ENCODE results near the gene GEN1.

The GEN1 gene

DNA sequence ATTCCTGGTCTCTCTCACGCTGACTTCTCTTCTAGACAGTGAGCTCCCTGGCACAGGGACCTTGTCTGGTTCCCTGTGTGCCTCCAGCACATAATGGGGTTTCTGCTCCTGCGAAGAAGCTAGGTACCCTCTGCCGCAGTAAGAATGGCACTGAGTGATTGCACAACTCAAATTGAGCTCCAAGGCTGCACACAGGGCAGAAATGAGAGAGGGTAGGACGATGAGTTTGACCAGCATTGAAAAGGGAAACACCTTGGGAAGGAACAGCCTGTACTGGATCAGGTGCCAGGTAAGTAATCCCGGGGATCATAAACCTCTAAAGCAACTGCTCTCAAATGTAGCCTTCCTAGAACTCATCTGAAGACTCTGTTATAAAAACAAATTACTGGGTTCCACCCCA is 41.4 kb downstream of the GEN1 start:
- no peak for DNase-seq (ENCODE audit: low read depth)

DNA sequence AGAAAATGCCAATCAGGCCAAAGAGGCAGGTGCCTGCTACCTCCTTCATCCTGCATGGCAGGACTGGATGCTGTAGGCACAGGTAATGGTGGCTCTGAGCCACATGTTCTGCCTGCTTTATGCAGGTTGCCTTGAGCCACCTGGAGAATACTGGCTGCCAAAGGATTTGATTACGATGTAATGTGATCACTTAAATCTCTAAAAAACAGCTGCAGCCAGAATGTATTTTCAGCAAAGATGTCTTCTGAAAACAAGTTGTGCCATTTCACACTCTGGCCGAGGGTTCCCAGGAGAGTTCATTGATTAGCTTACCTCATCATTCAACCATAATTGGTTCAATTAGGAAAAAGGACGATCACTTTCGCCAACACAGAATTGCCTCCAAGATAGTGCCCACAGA is 44.4 kb downstream of the GEN1 start:
- DNase-seq (ENCODE audit: low read depth) = no peak

- DNase-seq (ENCODE audit: low read depth) = no peak
Measured at GRCh38 chr2:17799301-17800120, 45.6 kb downstream of the GEN1 start.

DNA sequence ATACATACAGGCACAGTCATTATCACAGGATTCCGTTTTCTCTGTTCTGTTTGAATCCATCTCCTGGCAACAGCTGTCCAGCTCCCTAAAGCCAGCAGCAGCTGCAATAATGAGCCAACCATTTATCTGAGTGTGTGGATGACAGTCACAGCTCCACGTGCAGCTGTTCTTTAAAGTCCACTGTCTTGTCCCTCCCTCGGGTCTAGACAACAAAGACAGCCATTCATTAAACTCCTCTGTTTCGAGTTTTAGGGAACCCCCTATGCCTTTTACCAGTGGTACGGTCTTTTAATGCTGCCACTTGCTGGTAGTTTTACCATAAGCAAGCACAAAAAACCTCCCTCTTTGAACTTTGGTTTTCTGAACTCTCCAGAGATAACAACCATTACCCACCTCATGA is 46.3 kb downstream of the GEN1 start:
- no peak for DNase-seq (ENCODE audit: low read depth)

DNA sequence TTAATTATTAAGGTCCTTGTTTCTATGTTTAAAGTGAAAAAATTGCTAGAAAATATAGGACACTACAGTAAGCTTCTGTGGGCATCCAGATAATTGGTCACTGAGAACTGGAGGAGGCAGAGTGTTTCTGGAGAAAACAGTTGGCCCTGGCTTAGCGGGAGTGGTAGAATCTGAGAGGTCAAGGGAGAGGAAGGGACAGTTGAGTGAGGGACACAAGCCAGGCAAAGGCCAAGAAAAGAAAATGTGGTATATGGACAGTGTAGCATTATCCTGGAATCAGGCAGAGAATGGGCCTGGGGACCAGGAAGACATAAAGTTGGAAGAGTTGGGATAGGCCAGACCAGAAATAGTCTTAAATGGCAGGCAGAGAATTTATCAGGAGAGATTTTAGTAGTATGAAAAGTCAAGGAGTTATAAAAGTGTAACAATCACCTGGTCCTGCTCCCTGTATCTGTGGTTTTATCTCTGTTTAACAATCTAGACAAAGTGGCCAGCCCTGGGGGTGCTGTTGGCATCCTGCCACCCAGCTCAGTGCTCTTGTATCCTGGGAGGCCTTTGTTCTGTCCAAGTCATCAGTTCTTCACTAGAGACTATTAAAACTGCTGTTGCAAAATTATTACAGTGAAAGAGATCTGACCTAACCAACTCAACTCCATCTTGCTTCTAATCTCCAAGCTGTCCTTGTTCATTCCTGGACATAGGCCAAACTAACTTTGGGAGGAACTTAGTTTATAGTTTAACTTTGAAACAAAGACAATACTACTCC is 46.9 kb downstream of the GEN1 start:
- no peak for DNase-seq (ENCODE audit: low read depth)

DNA sequence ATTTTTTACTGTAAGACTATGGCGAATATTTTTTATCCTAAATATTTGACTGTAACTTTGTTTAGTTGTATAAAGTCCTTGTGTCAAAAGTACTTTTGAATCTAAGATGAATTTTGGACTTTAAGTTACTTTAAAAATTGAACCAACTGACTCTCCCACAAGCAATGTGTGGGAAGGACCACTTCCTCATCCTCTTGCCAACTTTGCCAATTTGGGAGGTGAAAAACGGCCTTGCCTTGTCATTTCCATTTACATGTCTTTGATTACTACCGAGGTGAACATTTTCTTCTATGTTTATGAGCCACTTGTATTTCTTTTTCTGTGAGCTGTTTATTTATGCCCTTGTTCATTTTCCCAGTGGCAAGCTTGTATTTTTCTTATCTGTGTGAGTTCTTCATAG is 49.6 kb downstream of the GEN1 start:
- DNase-seq (ENCODE audit: low read depth) = no peak

- no peak for DNase-seq (ENCODE audit: low read depth)
Measured at GRCh38 chr2:17804358-17804757, 50.4 kb downstream of the GEN1 start.

DNA sequence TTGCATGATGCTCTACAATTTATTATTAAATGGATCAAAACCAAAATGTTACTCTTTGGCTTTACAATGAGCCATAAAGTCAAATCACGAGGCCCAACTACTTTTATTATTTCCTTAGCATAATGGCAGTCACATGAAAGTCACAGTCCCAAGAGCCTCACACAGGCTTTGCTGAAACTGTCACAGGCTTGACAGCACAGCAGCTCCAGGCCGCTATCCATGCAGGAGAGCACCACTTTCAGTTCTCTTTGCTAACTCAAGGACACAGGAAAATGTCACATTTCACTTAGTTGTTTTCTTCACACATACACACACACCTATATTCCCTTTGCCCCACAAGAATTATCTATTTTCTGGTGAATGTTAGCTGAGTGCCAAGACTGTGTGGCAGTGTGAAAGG is 51.2 kb downstream of the GEN1 start:
- no peak for DNase-seq (ENCODE audit: low read depth)

DNA sequence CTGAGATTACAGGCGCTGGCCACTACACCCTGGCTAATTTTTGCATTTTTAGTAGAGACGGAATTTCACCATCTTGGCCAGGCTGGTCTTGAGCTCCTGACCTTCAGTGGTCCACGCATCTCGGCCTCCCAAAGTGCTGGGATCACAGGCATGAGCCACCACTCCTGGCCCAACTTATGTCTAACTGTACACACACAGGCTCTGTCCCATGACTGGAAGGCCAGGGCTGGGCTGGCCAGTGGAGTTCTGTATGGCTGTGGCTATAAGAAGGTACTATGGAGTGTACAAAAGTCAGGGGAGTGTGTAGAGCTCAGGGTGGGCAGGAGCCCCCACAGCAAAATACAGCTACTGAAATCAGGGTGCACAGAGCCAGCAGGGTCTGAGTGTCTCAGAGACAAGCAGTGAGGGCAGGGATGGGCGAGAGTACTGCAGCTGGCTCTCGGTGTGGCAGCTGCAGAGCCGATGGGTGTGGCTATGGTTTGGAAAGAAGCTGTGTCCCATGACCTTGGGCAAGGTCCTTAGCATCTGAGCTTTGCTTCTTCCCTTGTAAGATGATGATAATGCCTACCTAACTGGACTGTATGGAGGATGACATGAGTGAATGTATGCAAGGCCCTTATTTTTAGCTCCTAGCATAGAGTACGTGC is 51.9 kb downstream of the GEN1 start:
- DNase-seq (ENCODE audit: low read depth) = no peak

DNA sequence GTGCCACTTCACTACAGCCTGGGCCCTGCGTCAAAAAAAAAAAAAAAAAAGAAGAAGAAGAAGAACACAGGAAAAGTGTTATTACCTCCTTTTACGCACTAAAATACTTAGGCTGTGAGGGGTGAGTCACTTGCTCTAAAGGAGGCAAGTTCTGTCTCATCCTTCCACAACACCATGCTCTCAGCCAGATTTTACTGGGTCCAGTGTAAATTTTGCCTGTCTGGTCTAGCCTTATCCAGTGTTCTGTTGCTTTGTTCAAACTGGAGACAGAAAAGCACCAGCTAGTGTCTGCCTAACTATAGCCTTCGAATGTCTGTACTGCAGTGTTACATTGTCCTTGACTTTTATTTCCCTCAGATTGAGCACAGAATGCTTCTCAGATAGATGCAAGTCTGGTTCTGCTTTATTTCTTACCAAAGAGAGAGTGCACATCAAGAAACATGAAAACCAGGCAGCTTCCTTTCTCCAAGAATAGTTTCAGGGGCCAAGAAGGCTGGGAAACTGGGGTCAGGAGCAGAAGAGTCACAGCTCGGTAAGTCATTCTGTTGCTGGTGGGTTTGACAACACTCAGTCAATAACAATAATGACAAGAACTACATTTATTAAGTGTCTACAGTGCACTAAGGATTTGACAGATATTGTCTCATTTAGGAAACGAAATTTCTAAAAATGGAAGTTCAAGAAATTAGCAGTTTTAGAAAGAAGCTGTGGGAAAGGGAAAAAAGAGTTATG is 59.2 kb downstream of the GEN1 start:
- DNase-seq (ENCODE audit: low read depth) = no peak

DNA sequence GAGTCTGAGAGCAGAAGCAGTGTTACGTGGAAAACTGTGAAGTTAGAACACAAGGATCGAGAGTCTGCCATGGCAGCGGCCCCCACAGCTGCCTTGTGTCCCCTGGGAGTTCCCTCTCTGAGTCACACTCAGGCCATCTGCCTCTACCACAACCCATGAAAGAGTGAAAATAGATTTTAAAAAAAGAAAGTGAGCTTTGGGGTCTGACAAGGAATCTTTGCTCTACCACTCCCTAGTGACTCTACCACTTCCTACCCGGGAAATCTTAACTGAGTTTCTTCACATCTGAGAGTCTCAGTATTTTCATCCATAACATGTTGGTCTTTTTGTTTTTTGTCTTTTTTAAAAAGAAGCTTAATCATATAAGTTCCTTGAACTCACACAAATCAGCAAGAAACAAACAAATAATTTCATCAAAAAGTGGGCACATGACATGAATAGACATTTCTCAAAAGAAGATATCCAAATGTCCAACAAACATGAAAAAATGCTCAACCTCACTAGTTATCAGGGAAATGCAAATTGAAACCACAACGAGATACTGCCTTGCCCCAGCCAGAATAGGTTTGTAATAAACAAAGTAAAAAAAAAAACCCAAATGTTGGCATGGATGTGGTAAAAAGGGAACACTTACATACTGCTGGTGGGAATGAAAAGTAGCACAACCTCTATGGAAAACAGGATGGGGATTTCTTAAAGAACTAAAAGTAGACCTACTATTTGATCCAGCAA is 60.0 kb downstream of the GEN1 start:
- DNase-seq (ENCODE audit: low read depth) = no peak

DNA sequence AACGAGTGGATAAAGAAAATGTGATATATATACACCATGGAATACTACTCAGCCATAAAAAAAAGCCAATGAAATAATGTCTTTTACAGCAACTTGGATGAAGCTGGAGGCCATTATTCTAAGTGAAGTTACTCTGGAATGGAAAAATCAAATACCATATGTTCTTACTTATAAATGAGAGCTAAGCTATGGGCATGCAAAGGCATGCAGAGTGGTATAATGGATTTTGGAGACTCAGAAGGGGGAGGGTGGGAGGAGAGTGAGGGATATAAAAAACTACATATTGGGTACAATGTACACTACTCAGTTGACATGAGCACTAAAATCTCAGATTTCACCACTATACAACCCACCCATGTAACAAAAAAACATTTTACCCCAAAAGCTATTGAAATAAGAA is 60.7 kb downstream of the GEN1 start:
- DNase-seq (ENCODE audit: low read depth) = no peak

DNA sequence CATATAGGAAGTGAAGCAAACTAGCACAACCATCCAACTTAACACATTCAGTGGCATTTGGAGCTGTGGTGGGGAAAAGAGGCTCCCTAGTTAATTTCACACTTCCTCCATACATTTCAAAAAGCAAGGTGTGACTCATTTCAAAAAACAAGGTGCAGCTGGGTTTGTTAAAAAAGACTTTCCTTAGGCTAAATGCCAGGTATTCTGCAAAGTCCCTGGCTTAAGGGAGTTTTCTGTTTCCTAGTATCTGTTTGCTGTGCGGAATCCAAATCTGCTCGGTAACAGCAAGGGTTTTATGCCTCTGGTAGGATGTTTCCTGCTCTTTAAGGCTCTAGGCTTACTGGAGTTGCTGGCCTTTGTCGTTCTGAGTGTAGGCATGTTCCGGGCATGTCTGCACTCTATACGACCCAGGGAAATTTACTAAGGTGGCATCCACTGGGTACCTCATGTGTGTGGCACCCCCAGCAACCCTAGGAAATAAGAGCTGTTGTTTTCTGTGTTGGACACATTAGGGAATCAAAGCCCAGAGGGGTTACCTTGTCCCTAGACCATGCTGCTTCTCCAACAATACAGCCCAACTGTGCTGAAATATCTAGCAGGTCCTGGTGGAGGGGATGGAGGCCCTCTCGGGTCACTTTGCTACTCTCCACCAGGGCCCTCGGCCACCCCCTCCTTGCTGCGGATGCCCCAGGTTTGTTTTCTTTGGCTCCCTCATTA is 61.7 kb downstream of the GEN1 start:
- no peak for DNase-seq (ENCODE audit: low read depth)

DNA sequence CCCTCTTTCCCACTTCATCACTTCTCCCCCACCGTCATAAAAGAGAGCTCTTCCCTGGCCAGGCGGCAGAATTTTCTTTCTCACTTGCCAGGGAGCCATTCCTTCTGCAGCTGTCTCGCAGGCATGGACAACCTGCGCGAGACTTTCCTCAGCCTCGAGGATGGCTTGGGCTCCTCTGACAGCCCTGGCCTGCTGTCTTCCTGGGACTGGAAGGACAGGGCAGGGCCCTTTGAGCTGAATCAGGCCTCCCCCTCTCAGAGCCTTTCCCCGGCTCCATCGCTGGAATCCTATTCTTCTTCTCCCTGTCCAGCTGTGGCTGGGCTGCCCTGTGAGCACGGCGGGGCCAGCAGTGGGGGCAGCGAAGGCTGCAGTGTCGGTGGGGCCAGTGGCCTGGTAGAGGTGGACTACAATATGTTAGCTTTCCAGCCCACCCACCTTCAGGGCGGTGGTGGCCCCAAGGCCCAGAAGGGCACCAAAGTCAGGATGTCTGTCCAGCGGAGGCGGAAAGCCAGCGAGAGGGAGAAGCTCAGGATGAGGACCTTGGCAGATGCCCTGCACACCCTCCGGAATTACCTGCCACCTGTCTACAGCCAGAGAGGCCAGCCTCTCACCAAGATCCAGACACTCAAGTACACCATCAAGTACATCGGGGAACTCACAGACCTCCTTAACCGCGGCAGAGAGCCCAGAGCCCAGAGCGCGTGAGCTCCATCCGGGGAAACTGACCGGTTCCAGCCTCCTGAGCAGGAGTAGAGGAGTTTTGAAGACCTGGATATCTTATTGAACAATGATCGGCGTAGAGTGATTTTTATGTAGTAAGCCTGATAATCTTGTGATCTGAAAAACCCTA is 62.7 kb downstream of the GEN1 start, which contains the start of gene MSGN1:
MSGN1 (plus strand) TSS at position 65 of the 850 bp plus-strand sequence; CDS start at position 124, 59 bp downstream.
- no peak for DNase-seq (ENCODE audit: low read depth)

GRCh38 chr2:17818235-17818815 is 64.4 kb downstream of the GEN1 start:
- no peak for DNase-seq (ENCODE audit: low read depth)

DNA sequence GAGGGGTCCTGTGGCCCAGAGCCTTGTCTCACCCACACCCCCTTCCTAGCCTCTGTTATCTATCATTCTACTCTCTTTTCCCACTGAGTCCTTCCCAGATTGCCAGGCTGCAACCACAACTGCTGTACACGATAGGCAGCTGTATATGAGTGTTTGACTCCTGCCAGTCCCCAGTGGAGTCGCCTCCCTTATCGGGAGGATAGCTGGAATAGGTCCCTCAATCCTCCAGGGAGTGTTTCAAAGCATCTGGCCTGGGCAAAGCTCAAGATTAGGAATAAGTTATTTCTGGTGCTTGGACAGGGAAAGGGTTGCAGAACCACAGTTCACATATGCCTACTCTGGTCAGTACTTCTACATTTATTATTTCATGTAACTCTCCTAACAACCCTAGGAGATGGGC is 67.1 kb downstream of the GEN1 start:
- no peak for DNase-seq (ENCODE audit: low read depth)

GRCh38 chr2:17821535-17822444 is 67.9 kb downstream of the GEN1 start:
- no peak for DNase-seq (ENCODE audit: low read depth)

GRCh38 chr2:17822445-17823117 is 68.6 kb downstream of the GEN1 start:
- DNase-seq (ENCODE audit: low read depth) = no peak

All from non-pigmented ciliary epithelial cell (primary cell).